Mammary epithelial cell (primary cell): ENCODE data around the gene PITPNB.

Experiments used
- CTCF ChIP-seq, 2 donors: IDR thresholded peaks in 1 of 2; conservative IDR thresholded peaks in 1 of 2; 2 replicates each; pipeline ENCODE4 v1.5.1; 2011 to 2012; ENCODE audit warnings: inconsistent platforms in 2 of 2, low read length in 2 of 2, mild to moderate bottlenecking in 2 of 2, control low read depth in 1 of 2, low read depth in 1 of 2; ENCODE audit not compliant: insufficient read depth in 1 of 2; ENCODE audit errors: extremely low read depth in 1 of 2
- EZH2 ChIP-seq: IDR thresholded peaks from 2 replicates; pipeline ENCODE4 v1.6.1; 2012; ENCODE audit warnings: low read length, inconsistent platforms, borderline replicate concordance

GRCh38 chr22:27816552-27816951, 102.5 kb downstream of the PITPNB start:
- TF ChIP-seq CTCF (conservative IDR thresholded peaks at IDR 0.05 in 1 of 2, IDR thresholded peaks at IDR 0.05 in 1 of 2; ENCODE audit: extremely low read depth in 1 of 2, insufficient read depth in 1 of 2, low read depth in 1 of 2, low read length in 2 of 2) (no peak), EZH2 (no peak)
